Gastrocnemius medialis (tissue), 4 donors: Measurements from ENCODE around the gene EIF2A. TPM values are rescaled to one million over a fixed set of nuclear protein-coding genes. Genes with fewer than 3 reads are reported as not detected.
A peak's percentile ranks its signal among the peaks of the same experiment; 100 is the strongest.

Experiments
- ATAC-seq, 2 donors: fragments of 150-250 bp; one replicate each; pipeline ENCODE4 v1.9.1; 2016
- DNase-seq, 2 donors: peaks; one replicate each; pipeline ENCODE4 v3.0.0-alpha.2; 2019
- H3K27ac ChIP-seq, 4 donors: fragments of 200-600 bp; sonication (generic); 1 replicate in 1 of 4; 2 replicates in 3 of 4; pipeline ENCODE4 v1.5.1; 2016 to 2018; ENCODE audit warnings: mild to moderate bottlenecking in 2 of 4, moderate library complexity in 1 of 4
- H3K27me3 ChIP-seq, 3 donors: fragments of 200-600 bp; sonication (generic) in 2 of 3; 1 replicate in 1 of 3; 2 replicates in 2 of 3; pipeline versions ENCODE4 v1.5.1 to v1.6.0; 2016 to 2019; ENCODE audit warnings: mild to moderate bottlenecking in 1 of 3, moderate library complexity in 1 of 3
- H3K36me3 ChIP-seq, 2 donors: fragments of 200-600 bp; sonication (generic) in 1 of 2; one replicate each; pipeline ENCODE4 v1.5.1; 2017 to 2018
- H3K4me1 ChIP-seq, 2 donors: fragments of 200-600 bp; sonication (generic) in 1 of 2; one replicate each; pipeline ENCODE4 v1.5.1; 2016 to 2017; ENCODE audit warnings: mild to moderate bottlenecking in 2 of 2
- H3K4me3 ChIP-seq, 4 donors: fragments of 200-600 bp; sonication (generic) in 3 of 4; 1 replicate in 1 of 4; 2 replicates in 3 of 4; pipeline ENCODE4 v1.5.1; 2016 to 2019; ENCODE audit warnings: mild to moderate bottlenecking in 2 of 4
- H3K9me3 ChIP-seq, 3 donors: fragments of 200-600 bp; sonication (generic) in 2 of 3; 1 replicate in 1 of 3; 2 replicates in 2 of 3; pipeline ENCODE4 v1.5.1; 2016 to 2019
- POLR2A ChIP-seq, 2 donors: fragments of 450-650 bp; IDR thresholded peaks; one replicate each; pipeline ENCODE4 v1.6.1; 2017; ENCODE audit warnings: antibody characterized with exemption in 2 of 2, mild to moderate bottlenecking in 2 of 2, moderate library complexity in 2 of 2
- in situ Hi-C, 4 donors: fragments of 200-750 bp; cut with MboI; loops; one replicate each; pipeline versions ENCODE4 v1.15.0 to v1.8.0; 2017; ENCODE audit warnings: low sequenced_read_pairs in 4 of 4
- intact Hi-C: fragments of 100-400 bp; cut with DNase I; formaldehyde crosslinking; loops from one replicate; pipeline ENCODE4 v1.15.1; 2023; ENCODE audit warnings: low total_unique reads
- total RNA-seq, 4 donors: library from RNA; depleted of rRNA; stranded (reverse); fragments of >200 nt; gene quantifications; one replicate each; pipeline versions ENCODE4 v1.1.0 to v1.2.3, GENCODE V29; 2016
- TF ChIP-seq, protein P1 (sequence below), 5 experiments: fragments of 450-650 bp in 3 of 5; fragments of 200-600 bp in 2 of 5; sonication (generic) in 2 of 5; IDR thresholded peaks in 4 of 5; conservative IDR thresholded peaks in 1 of 5; 1 replicate in 4 of 5; 2 replicates in 1 of 5; pipeline ENCODE4 v1.5.1; 2016 to 2019; ENCODE audit warnings: antibody characterized with exemption in 5 of 5, mild to moderate bottlenecking in 3 of 5, moderate library complexity in 3 of 5

EIF2A gene
- total RNA-seq, 4 donors from 2014 or later: 150 to 168 (median 163) TPM

GRCh38 chr3:150543531-150543930 is 3.1 kb upstream of the EIF2A start:
- Histone ChIP-seq H3K27ac (peak overlapping the region in 2 of 4 donors; percentile 6 to 97), H3K27me3 (no peaks in the 10 kb centered on the region), H3K9me3 (no peaks in the 10 kb centered on the region), H3K36me3 (peaks cover 0 to 23% of the 10 kb centered on the region in 2 donors), H3K4me3 (no peak overlapping the region), H3K4me1 (peaks cover 32 to 38% of the 10 kb centered on the region in 2 donors)
- TF ChIP-seq, protein P1, sequence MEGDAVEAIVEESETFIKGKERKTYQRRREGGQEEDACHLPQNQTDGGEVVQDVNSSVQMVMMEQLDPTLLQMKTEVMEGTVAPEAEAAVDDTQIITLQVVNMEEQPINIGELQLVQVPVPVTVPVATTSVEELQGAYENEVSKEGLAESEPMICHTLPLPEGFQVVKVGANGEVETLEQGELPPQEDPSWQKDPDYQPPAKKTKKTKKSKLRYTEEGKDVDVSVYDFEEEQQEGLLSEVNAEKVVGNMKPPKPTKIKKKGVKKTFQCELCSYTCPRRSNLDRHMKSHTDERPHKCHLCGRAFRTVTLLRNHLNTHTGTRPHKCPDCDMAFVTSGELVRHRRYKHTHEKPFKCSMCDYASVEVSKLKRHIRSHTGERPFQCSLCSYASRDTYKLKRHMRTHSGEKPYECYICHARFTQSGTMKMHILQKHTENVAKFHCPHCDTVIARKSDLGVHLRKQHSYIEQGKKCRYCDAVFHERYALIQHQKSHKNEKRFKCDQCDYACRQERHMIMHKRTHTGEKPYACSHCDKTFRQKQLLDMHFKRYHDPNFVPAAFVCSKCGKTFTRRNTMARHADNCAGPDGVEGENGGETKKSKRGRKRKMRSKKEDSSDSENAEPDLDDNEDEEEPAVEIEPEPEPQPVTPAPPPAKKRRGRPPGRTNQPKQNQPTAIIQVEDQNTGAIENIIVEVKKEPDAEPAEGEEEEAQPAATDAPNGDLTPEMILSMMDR (IDR thresholded peaks at IDR 0.05 in 4 of 5, conservative IDR thresholded peaks at IDR 0.05 in 1 of 5): no peak
- no peak for TF ChIP-seq POLR2A (IDR thresholded peaks at IDR 0.05)
- no peak for DNase-seq
- no peak for ATAC-seq
- in situ Hi-C loops (loop anchor here in 1 of 4 donors (10.0 kb wide), 1 partner anchor 61 kb away; the partner anchor contains the start of gene SELENOT), intact Hi-C loops (loop anchor here (10.0 kb wide), 1 partner anchor 569 kb away; the partner anchor contains the start of gene PFN2)

GRCh38 chr3:150544041-150544440 is 2.5 kb upstream of the EIF2A start:
- Histone ChIP-seq H3K9me3 (no peaks in the 10 kb centered on the region), H3K27ac (peak overlapping the region in 3 of 4 donors; percentile 94 to 99 (median 97)), H3K4me1 (peaks cover 32 to 38% of the 10 kb centered on the region in 2 donors), H3K27me3 (no peaks in the 10 kb centered on the region), H3K36me3 (peaks cover 0 to 23% of the 10 kb centered on the region in 2 donors), H3K4me3 (peak overlapping the region in 3 of 4 donors; percentile 91 to 98 (median 96))
- in situ Hi-C loops: loop anchor here in 1 of 4 donors (10.0 kb wide), 1 partner anchor 61 kb away; the partner anchor contains the start of gene SELENOT
- DNase-seq (no peak), ATAC-seq (no peak)
- TF ChIP-seq, protein P1 (IDR thresholded peaks at IDR 0.05 in 4 of 5, conservative IDR thresholded peaks at IDR 0.05 in 1 of 5): no peak
- no peak for TF ChIP-seq POLR2A (IDR thresholded peaks at IDR 0.05)
- intact Hi-C loops: loop anchor here (10.0 kb wide), 1 partner anchor 569 kb away; the partner anchor contains the start of gene PFN2

- Histone ChIP-seq H3K4me3 (peak overlapping the region; percentile 79 to 98 (median 94)), H3K9me3 (no peaks in the 10 kb centered on the region), H3K27ac (peak overlapping the region; percentile 94 to 100 (median 98)), H3K4me1 (peaks cover 32 to 38% of the 10 kb centered on the region in 2 donors), H3K36me3 (peaks cover 0 to 23% of the 10 kb centered on the region in 2 donors), H3K27me3 (no peaks in the 10 kb centered on the region)
- in situ Hi-C loops (loop anchor here in 2 of 4 donors (5.0 to 10.0 kb wide), 2 partner anchors 58 to 60 kb away; partner anchors contain the start of gene SELENOT (in 2 of the 2)), intact Hi-C loops (loop anchor here (5.0 to 10.0 kb wide), 2 partner anchors 158 to 570 kb away; partner anchors contain the start of genes ERICH6 and PFN2)
- ATAC-seq (no peak), DNase-seq (no peak)
- TF ChIP-seq, protein P1 (IDR thresholded peaks at IDR 0.05 in 4 of 5, conservative IDR thresholded peaks at IDR 0.05 in 1 of 5): no peak
- TF ChIP-seq POLR2A (IDR thresholded peaks at IDR 0.05): no peak
Observed at GRCh38 chr3:150544726-150545125, 1.9 kb upstream of the EIF2A start.

DNA sequence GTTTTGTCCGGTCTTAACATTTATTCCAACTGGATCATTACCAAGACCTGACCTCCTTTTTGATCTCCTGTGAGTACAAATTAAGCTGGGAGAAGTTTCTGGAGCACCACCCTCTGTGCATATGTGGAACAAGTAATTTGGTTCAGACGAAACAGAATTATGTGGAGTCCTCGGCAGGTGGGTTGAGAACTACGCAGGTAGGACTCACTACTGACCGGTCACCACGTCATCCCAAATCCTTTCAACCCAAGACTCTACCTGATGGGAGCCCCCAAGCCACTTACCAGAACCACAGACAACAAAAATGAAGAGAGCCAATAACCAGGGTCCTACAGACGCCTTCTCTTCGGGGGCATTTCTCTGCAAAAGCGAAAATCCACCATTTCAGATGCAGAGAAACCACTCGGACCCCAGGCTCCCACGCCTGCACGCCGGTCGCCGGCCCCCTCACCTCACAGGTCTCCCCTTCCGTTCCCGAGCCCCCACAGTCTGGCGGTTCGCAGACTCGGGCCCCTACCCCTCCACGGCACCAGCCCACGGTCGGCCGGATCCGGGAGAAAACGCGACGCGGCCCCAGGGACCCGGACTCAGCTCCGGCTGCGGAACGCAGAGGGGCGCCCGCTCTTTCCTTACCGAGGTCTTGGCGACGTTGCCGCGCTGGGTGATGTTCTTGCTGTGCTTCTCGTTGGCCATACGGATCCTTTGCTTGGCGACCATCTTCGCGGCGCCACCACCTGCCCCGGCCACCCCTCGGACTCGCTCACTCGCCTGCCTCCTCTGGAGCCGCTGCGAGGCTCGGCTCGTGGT is 965 bp upstream of the EIF2A start:
- Histone ChIP-seq H3K4me3 (peak overlapping the region; percentile 79 to 98 (median 94)), H3K36me3 (peaks cover 0 to 23% of the 10 kb centered on the region in 2 donors), H3K27me3 (no peaks in the 10 kb centered on the region), H3K4me1 (peaks cover 32 to 38% of the 10 kb centered on the region in 2 donors), H3K27ac (peak overlapping the region; percentile 94 to 100 (median 98)), H3K9me3 (no peaks in the 10 kb centered on the region)
- peak; percentile 30 to 37 for ATAC-seq
- peak in 1 of 2 donors; percentile 11 for DNase-seq
- intact Hi-C loops (loop anchor here (1.0 to 10.0 kb wide), 8 partner anchors 58 to 733 kb away; partner anchors contain the start of genes ERICH6, PFN2, RNF13 and SELENOT), in situ Hi-C loops (loop anchor here in 2 of 4 donors (5.0 to 10.0 kb wide), 2 partner anchors 57 to 59 kb away; partner anchors contain the start of gene SELENOT (in 2 of the 2))
- TF ChIP-seq, protein P1 (IDR thresholded peaks at IDR 0.05 in 4 of 5, conservative IDR thresholded peaks at IDR 0.05 in 1 of 5): no peak
- TF ChIP-seq POLR2A (IDR thresholded peaks at IDR 0.05): no peak
